K562 (cell line): Measurements from ENCODE around the gene ZNF680. TPM values are rescaled to one million over a fixed set of nuclear protein-coding genes. Genes with fewer than 3 reads are reported as not detected.

Experiments
- BCOR ChIP-seq: fragments of 450-650 bp; IDR thresholded peaks from 2 replicates; pipeline ENCODE4 v1.6.1; 2016
- BRCA1 ChIP-seq, 2 experiments: fragments of 450-650 bp in 1 of 2; sonication (generic) in 1 of 2; formaldehyde crosslinking in 1 of 2; IDR thresholded peaks; 2 replicates each; pipeline versions ENCODE4 v1.5.0 to v1.6.1; 2017 to 2020; ENCODE audit warnings: mild to moderate bottlenecking in 1 of 2, missing genetic modification reagents in 1 of 2
- CC2D1A ChIP-seq: fragments of 450-650 bp; IDR thresholded peaks from 2 replicates; pipeline ENCODE4 v1.6.1; 2017; ENCODE audit warnings: mild to moderate bottlenecking
- FOXA3 ChIP-seq, 2 experiments: fragments of 450-650 bp in 1 of 2; sonication (generic) in 1 of 2; formaldehyde crosslinking; IDR thresholded peaks in 1 of 2; conservative IDR thresholded peaks in 1 of 2; 2 replicates each; pipeline versions ENCODE4 v1.4.0 to v1.8.0; 2020 to 2022; ENCODE audit warnings: mild to moderate bottlenecking in 2 of 2, missing genetic modification reagents in 1 of 2
- HNRNPLL ChIP-seq: fragments of 200-400 bp; formaldehyde crosslinking; IDR thresholded peaks from 2 replicates; pipeline ENCODE4 v1.6.1; 2017; ENCODE audit warnings: low read length, low read depth, mild to moderate bottlenecking; ENCODE audit not compliant: poor library complexity, severe bottlenecking
- IRF1 ChIP-seq: sonication (generic); formaldehyde crosslinking; IDR thresholded peaks from 2 replicates; pipeline ENCODE4 v1.8.0; 2022; ENCODE audit warnings: missing genetic modification reagents, mild to moderate bottlenecking, borderline replicate concordance
- KAT8 ChIP-seq: fragments of 450-650 bp; IDR thresholded peaks from 2 replicates; pipeline ENCODE4 v1.6.1; 2016; ENCODE audit warnings: low read depth, mild to moderate bottlenecking
- KDM2B ChIP-seq: fragments of 250-450 bp; sonication (Bioruptor Pico); IDR thresholded peaks from 2 replicates; pipeline ENCODE4 v1.8.0; 2021; ENCODE audit warnings: mild to moderate bottlenecking, moderate library complexity
- MBD2 ChIP-seq: sonication (generic); IDR thresholded peaks from 2 replicates; pipeline ENCODE4 v1.6.1; 2016; ENCODE audit warnings: low read depth, borderline replicate concordance
- NFYB ChIP-seq: IDR thresholded peaks from 2 replicates; pipeline ENCODE4 v1.6.1; 2011; ENCODE audit warnings: mild to moderate bottlenecking, moderate library complexity; ENCODE audit not compliant: insufficient read length; ENCODE audit errors: extremely low read depth
- NRF1 ChIP-seq, 2 experiments: fragments of 450-650 bp; IDR thresholded peaks in 1 of 2; conservative IDR thresholded peaks in 1 of 2; 2 replicates each; pipeline ENCODE4 v1.6.1; 2014; ENCODE audit warnings: mild to moderate bottlenecking in 2 of 2
- NUFIP1 ChIP-seq: fragments of 450-650 bp; IDR thresholded peaks from 2 replicates; pipeline ENCODE4 v1.6.1; 2018; ENCODE audit not compliant: partially characterized antibody
- PREB ChIP-seq: sonication (generic); formaldehyde crosslinking; IDR thresholded peaks from 2 replicates; pipeline ENCODE4 v1.8.1; 2023; ENCODE audit warnings: mild to moderate bottlenecking, missing genetic modification reagents
- SNAPC5 ChIP-seq: fragments of 250-450 bp; sonication (Bioruptor Pico); IDR thresholded peaks from 2 replicates; pipeline ENCODE4 v1.8.0; 2021; ENCODE audit warnings: moderate library complexity, mild to moderate bottlenecking, inconsistent platforms
- TBP ChIP-seq: optimal IDR thresholded peaks from 2 replicates; pipeline ENCODE3; 2011; ENCODE audit warnings: low read depth, low read length, improper control_type of control experiment
- TCF15 ChIP-seq: fragments of 250-450 bp; sonication (Bioruptor Pico); IDR thresholded peaks from 2 replicates; pipeline ENCODE4 v1.8.0; 2022; ENCODE audit warnings: moderate library complexity, mild to moderate bottlenecking, inconsistent platforms
- TSHZ1 ChIP-seq: fragments of 250-450 bp; sonication (Bioruptor Pico); IDR thresholded peaks from 2 replicates; pipeline ENCODE4 v1.4.0; 2020; ENCODE audit warnings: mild to moderate bottlenecking, moderate library complexity
- VEZF1 ChIP-seq: fragments of 200-800 bp; sonication (Bioruptor generic); IDR thresholded peaks from 2 replicates; pipeline ENCODE4 v1.6.1; 2017; ENCODE audit warnings: missing genetic modification characterization, missing compliant biosample characterization
- ZNF174 ChIP-seq: fragments of 250-450 bp; sonication (Bioruptor Pico); IDR thresholded peaks from 2 replicates; pipeline ENCODE4 v1.4.0; 2020; ENCODE audit warnings: mild to moderate bottlenecking
- ZNF766 ChIP-seq: fragments of 200-800 bp; sonication (Bioruptor generic); conservative IDR thresholded peaks from 2 replicates; pipeline ENCODE4 v1.6.1; 2016; ENCODE audit warnings: missing genetic modification characterization, missing compliant biosample characterization
- polyA plus RNA-seq, 8 experiments: library from polyadenylated mRNA; depleted of rRNA in 4 of 8; stranded (reverse) in 5 of 8; unstranded in 3 of 8; fragments of >200 nt; fragmentation: Nextera tagmentation in 2 of 8; fragmentation: Illumina TruSeq in 1 of 8; extraction: Ambion mirVana in 2 of 8; extraction: Trizol in 1 of 8; gene quantifications; 2 replicates each; pipeline versions ENCODE4 v1.2.1 to v1.2.3, GENCODE V29; 2011 to 2014; ENCODE audit warnings: inconsistent platforms in 1 of 8, missing spikeins in 1 of 8
- total RNA-seq, 7 experiments: library from RNA; depleted of rRNA in 6 of 7; stranded (reverse); fragments of >200 nt in 6 of 7; fragmentation: Illumina TruSeq in 2 of 7; extraction: Trizol in 2 of 7; gene quantifications; 2 replicates each; pipeline versions ENCODE4 v1.2.1 to v1.2.3, GENCODE V29; 2011 to 2021; ENCODE audit warnings: low replicate concordance in 1 of 7

The ZNF680 gene
- total and polyA plus RNA-seq, 9 of the 15 experiments (the other 6 are each of a cell fraction or from before 2014, with no cell fraction given) = 7.0 to 25.0 (median 12.0) TPM

GRCh38 chr7:64562626-64563278 is at the start of gene ZNF680 (continued):
- TF ChIP-seq ZNF766 (CRISPR knock-in tag) = no peak
- TF ChIP-seq NFYB = peak; percentile 94
- TF ChIP-seq CC2D1A = 0 out of 2 replicates have a peak, but pooled peaks have one; percentile 25
- TF ChIP-seq NUFIP1 = no peak
- TF ChIP-seq SNAPC5 = no peak
- TF ChIP-seq KAT8 = no peak
- TF ChIP-seq HNRNPLL = peak; percentile 41
- TF ChIP-seq IRF1 (CRISPR knock-in tag) = no peak
- TF ChIP-seq VEZF1 = peak; percentile 12; the same call in 1 of the 2 replicates
- TF ChIP-seq FOXA3 (CRISPR knock-in tag; conservative IDR thresholded peaks at IDR 0.05 in 1 of 2, IDR thresholded peaks at IDR 0.05 in 1 of 2) = no peak
- no peak for TF ChIP-seq PREB
- TF ChIP-seq MBD2 = peak; percentile 71; the same call in 1 of the 2 replicates
- no peak for TF ChIP-seq ZNF174 (CRISPR knock-in tag)
- peak; percentile 60 to 68 for TF ChIP-seq NRF1 (conservative IDR thresholded peaks at IDR 0.05 in 1 of 2, IDR thresholded peaks at IDR 0.05 in 1 of 2)
- TF ChIP-seq TSHZ1 (CRISPR knock-in tag) = no peak
- no peak for TF ChIP-seq TCF15 (CRISPR knock-in tag)
- peak; percentile 73 for TF ChIP-seq TBP
- TF ChIP-seq BRCA1 (IDR thresholded peaks at IDR 0.05) = no peak
- TF ChIP-seq BRCA1 (CRISPR knock-in tag; IDR thresholded peaks at IDR 0.05) = no peak
- TF ChIP-seq KDM2B (CRISPR knock-in tag) = no peak
- TF ChIP-seq BCOR = 0 out of 2 replicates have a peak, but pooled peaks have one; percentile 24
